ENCODE results near the gene WNK2.
"Not testable (repeated sequence)": the region's sequence is repeated elsewhere in the genome, so short reads cannot be mapped to it uniquely, and the experiment has no call there.

Gene WNK2

DNA sequence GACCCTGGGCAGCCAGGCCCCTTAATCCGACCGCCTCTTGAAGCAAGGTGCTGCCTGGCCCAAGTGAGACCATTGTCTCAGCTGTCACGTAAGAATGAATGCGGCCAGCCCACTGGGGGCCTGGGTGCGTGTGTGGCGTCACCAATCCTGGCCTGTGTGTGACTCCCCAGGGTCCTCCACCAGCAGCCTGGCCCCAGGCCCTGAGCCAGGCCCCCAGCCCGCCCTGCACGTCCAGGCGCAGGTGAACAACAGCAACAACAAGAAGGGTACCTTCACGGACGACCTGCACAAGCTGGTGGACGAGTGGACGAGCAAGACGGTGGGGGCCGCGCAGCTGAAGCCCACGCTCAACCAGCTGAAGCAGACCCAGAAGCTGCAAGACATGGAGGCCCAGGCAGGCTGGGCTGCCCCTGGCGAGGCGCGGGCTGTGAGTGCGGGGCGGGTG lies 124.2 kb downstream of the WNK2 start:
- H3K4me3 ChIP-seq (ENCODE audit: low read depth, low read length), result no peak overlapping the region
- DNase-seq (ENCODE audit: low read depth), result no peak

DNA sequence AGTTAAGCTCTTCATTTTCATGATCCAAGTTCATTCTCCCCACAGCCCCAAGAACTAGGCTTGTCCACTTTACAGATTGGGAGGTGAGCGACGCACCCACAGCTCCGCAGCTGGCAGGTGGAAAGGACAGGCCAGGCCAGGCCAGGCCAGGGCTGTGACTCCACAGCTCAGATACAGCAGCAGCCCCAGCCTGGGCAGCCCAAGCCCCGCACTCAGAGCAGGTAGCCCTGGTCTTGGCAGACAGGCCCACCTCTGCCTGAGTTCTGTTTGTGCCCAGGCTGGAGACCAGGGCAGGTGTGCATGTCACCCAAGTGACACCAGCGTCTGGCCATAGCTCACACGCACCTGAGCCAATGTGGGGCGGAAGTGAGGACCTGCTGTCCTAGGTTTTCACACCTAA lies 124.7 kb downstream of the WNK2 start:
- no peak overlapping the region for H3K4me3 ChIP-seq (ENCODE audit: low read depth, low read length)
- no peak for DNase-seq (ENCODE audit: low read depth)

DNA sequence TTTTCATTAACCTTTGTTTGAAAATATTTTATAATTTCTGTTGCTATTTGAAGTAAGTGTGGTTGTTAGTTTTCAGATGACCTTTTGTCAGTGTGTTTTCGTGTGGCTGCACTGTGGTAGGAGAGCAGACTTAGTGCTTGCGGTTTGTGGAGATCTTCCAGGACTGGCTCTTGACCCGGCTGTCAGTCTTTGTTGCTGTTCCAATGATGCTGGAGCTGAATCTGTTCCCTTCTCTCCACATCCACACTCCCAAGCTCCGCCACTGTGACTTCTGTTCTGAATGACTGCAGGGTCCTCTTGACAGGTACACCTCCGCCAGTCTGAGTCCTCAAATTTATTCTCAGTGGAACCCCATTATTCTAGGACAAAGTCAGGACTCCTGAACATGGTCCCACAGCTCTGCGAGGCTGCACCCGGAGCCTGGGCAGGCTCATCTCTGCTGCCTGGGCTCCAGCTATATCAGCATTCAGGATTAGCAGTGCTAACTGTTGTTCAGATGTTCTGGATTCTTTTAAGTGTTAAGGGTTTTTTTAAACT lies 126.0 kb downstream of the WNK2 start:
- DNase-seq (ENCODE audit: low read depth), result no peak
- no peak overlapping the region for H3K4me3 ChIP-seq (ENCODE audit: low read depth, low read length)

DNA sequence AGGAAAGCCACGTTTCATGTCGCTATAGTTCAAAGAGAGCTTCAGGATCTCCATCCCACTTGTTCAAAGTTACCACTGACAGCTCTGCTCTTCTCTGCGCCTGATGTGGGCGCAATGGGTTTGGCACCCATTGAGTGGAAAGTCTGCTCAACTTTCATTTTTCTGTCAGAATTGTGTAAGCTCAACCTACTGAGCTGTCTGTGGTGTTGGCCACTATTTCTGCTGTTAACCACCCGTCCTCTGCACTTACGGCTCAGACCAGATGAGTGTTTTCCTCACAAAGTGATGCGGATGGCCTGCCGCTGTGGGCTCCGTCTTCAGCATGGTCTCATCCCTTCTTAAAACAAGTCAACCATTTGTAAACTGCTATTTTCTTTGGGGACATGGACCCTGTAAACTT lies 131.2 kb downstream of the WNK2 start:
- no peak for DNase-seq (ENCODE audit: low read depth)
- no peak overlapping the region for H3K4me3 ChIP-seq (ENCODE audit: low read depth, low read length)

DNA sequence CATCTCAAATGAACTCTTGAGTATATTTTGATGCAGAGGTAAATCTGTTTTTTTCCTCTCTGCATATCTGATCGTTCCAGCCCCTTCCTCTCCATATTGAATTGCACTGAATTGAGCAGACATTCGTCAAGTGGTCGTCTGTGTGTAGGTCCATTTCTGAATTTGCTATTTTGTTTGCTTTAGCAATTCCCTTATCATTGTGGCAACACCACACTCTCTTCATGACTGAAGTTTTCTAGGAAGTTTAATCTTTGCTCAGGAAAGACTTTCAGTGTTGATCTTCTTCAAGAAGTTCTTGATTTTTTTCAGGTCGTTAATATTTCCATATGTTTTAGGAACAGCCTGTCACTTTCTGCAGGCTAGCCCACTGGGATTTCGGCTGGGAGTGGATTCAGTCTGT lies 132.0 kb downstream of the WNK2 start:
- no peak overlapping the region for H3K4me3 ChIP-seq (ENCODE audit: low read depth, low read length)
- DNase-seq (ENCODE audit: low read depth), result no peak

DNA sequence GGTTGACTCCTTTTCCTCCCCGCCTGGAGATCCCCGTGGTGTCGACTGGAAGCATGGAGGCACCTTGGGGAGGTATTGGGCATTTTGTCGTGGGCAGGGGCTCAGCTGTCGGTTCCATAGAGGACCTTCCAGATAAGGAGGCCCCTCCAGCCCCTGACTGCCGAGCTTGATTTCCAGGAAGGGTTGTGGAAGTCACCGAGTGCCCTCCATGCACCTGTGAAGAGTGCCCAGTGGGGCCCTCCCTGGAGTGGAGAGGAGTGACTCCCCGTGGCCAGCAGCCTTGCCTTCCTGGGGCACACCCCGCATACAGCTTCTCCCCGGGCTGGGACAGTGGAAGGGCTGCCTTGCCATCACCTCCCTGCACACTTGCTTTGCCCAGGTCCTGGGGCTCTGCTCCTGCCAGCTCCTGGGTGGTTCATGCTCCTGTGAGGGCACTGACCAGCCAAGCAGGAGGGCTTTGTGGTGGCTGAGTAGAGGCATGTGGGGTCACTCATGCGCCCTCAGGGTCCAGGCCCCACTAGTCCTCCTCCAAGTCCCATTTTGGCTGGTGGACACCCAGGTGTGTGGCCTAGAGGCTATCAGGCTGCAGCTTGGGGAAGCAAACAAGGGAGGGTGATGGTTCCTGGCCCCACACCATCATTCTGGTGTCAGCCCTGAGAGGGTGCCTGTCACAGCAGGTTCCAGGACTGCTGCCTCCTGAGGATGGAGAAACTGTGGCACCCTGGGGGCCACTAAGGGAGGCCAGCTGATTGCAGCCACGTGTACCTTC lies 133.0 kb downstream of the WNK2 start:
- H3K4me3 ChIP-seq (ENCODE audit: low read depth, low read length), result no peak overlapping the region
- DNase-seq (ENCODE audit: low read depth), result no peak

DNA sequence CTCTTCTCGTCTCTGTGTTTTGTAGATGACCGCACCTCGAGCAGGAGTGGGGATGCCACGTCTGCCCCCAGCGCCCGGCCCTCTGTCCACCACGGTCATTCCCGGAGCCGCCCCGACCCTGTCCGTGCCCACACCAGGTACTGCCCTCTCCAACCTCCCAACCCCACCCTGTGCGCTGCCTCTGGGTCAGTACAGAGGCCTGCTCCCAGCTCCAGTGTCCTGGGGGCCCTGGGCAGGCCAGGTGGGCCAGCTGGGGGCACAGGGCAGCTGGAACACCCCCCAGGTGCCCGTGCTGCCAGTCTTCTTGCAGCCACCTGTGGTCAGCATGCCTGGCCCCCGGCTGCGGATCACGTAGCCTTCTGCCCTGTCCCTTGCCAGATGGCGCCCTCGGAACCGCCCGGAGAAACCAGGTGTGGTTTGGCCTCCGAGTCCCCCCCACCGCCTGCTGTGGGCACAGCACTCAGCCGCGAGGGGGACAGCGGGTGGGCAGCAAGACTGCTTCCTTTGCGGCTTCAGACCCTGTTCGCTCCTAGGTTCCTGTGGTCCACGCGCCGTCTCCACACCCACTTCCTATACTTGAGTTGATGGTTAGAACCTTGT lies 133.7 kb downstream of the WNK2 start:
- DNase-seq (ENCODE audit: low read depth), result no peak
- H3K4me3 ChIP-seq (ENCODE audit: low read depth, low read length), result no peak overlapping the region

DNA sequence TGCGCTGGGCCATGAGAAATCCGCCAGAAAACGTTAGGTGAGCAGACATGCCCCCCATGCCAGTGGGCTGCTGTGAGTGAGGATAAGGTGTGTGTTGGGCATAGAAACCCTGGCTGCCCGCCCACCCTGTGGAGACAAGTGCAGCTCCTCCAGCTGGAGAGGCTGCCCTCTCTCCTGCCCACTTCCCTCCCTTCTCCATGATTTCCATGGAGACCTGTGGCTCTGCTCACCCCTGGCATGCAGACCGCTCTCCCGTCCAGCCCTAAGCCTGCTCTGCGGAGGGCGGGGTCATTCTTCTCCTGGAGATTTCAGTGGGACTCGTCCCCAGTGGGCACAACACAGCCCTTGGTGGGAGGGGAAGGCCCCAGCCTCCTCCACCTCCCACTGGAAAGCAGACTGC lies 134.5 kb downstream of the WNK2 start:
- no peak for DNase-seq (ENCODE audit: low read depth)
- H3K4me3 ChIP-seq (ENCODE audit: low read depth, low read length), result no peak overlapping the region

DNA sequence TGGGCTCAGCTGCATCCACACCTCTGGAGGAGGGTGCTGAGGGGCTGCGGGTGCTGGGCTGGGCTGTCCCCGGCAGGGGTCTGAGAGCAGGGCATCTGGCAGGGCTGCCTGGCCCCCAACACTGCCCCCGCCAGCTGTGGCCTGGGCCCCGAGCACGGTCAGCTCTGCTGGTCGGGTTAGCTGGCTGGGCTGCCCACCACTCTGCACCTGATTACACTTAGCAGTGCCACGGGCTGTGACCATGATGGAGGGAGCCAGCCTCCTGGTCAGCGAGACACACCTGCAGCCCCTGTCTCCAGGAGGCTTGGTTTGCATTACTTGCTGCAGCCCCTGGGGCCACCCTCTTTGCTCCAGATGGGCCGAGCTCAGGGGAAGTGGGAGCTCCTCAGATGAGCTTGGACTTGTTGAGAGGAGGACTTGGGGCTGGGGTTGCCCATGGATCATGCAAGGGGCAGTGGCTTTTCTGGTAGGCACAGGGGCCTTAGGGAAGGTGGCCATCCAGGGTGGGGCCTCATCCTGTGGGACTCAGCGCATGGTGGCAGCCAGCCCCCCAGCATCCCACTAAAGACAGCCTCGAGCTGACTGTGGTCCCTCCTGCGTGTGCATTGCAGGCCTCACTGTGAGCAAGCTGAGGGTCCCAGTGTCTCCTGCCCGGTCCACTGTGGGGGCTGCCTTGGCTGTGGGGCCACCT lies 135.5 kb downstream of the WNK2 start:
- DNase-seq (ENCODE audit: low read depth), result no peak

DNA sequence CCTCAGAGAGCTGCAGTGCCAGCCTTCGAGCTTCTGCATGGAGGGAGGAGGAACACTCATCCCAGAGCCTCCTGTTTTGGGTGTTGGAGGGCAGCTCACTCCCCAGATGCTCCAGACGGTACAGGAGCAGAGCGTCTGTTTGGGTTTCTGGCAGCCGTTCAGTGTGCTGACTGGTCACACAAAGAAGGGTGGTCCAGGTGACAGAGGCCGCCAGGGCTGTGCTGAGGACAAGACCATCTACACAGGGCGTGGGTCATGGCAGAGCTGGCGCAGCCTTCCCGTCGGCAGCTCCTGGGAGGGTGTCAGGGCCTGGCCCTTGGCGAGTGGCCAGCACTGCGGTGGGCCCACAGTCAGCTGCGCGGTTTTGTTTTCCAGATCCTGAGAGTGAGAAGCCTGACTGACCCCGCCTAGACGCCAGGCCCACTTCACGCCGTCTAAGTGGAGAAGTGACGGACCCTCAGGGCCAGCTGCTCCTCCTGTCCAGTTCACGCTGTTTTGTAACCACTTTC lies 136.1 kb downstream of the WNK2 start:
- H3K4me3 ChIP-seq (ENCODE audit: low read depth, low read length), result no peak overlapping the region
- DNase-seq (ENCODE audit: low read depth), result no peak

More for the DNA sequence above, 135.5 kb downstream of the WNK2 start:
- no peak overlapping the region for H3K4me3 ChIP-seq (ENCODE audit: low read depth, low read length)

DNA sequence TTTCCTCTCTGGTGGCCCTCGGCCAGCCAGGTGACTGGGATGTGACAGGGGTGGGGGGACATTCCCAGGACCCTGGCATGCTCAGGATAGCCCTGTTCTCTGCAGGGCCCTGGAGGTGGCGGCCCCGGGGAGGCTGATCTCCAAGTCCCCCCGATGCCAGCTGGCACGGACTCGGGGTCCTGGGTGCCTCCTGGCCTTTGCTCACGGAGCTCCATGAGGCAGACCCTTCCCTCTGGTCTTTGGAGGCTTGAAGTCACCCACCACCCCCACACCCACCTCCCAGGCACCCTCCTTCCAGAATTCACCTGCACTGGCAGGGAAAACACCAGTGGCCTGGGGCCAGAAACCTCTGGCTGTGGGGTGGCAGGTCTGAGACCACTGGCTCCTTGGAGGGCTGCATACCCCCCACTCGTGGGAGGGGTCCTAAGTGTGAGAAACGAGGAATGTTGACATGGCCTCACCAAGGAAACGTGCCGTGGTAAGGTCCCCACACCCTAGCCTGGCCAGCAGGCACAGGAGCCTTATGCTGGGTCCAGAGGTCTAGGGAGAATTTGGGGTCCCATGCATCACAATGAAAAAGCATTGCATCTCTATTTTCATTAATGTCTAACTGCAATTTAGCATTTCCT lies 136.8 kb downstream of the WNK2 start:
- no peak overlapping the region for H3K4me3 ChIP-seq (ENCODE audit: low read depth, low read length)
- DNase-seq (ENCODE audit: low read depth), result no peak

DNA sequence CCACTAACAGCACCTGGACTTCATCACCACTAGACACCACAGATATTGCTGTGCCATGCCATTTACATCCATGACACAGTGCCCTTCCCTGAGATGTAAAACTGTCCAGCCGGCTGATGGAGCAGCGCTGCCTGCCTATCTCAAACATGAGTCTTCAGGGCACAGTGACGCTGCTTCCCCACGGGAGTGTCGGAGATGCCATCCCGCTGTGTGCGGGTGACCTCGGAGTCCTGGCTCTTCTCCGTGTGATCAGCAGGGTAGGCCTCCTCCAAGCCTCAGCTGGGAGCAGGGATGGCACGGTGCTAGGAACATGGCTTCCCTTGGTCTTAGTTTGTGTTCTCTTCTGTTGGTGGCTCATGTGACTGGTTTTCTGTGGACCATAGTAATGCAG lies 137.3 kb downstream of the WNK2 start:
- H3K4me3 ChIP-seq (ENCODE audit: low read depth, low read length), result no peak overlapping the region
- DNase-seq (ENCODE audit: low read depth), result no peak

DNA sequence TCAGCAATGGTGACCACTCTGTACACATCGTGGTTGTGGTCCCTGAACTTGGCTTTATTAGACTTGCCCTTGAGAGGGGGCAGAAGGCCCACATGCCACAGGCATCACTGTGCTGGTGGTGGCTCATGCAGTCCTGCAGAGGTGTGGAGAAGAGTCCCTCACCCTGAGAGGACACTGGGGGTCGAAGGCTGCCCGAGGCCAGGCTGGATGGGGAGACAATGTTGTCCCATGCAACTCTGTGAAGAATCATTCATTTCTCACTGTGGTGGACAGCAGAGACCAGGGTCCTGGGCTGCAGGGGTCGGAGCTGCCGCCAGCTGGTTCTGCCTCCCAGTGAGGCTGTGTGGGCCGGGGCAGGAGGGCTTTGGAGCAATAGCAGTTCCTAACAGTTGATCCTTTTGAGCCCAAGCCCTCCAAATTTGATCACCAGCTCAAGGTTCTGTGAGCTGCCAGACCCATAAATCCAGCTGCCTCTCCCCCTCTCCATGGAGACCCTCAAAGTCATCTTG lies 139.6 kb downstream of the WNK2 start:
- DNase-seq (ENCODE audit: low read depth); H3K4me3 ChIP-seq (ENCODE audit: low read depth, low read length): not testable (repeated sequence)

DNA sequence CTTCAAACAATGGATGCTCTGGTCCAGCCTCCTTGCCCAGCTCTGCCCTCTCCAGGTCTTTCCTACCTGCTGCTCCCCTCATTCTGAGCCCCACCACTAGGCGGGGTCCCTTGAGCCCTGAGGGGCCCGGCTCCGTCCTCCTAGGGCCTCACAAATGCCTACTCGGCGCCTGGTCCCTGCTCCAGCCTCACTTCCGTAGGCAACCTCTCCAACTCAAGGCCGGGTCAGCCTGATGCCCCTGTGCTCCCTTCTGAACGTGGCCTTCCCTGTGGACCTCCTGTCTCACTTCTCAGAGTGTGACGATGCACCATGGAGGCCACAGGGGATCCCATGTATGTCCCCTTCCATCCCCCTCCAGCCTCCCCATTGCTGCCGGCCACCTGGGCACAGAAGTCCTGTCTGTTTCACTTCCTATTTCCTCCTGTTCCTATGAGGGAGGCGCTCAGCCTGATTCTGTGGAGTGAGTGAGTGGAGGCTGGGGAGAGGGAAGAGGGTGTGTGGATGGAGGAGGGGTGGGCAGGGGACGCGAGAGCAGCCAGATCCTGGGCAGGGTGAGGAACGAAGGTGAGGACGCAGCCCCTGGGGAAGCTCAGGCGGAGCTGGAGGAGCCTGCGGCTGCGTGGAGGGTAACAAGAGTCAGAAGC lies 140.4 kb downstream of the WNK2 start:
- no peak overlapping the region for H3K4me3 ChIP-seq (ENCODE audit: low read depth, low read length)
- no peak for DNase-seq (ENCODE audit: low read depth)

DNA sequence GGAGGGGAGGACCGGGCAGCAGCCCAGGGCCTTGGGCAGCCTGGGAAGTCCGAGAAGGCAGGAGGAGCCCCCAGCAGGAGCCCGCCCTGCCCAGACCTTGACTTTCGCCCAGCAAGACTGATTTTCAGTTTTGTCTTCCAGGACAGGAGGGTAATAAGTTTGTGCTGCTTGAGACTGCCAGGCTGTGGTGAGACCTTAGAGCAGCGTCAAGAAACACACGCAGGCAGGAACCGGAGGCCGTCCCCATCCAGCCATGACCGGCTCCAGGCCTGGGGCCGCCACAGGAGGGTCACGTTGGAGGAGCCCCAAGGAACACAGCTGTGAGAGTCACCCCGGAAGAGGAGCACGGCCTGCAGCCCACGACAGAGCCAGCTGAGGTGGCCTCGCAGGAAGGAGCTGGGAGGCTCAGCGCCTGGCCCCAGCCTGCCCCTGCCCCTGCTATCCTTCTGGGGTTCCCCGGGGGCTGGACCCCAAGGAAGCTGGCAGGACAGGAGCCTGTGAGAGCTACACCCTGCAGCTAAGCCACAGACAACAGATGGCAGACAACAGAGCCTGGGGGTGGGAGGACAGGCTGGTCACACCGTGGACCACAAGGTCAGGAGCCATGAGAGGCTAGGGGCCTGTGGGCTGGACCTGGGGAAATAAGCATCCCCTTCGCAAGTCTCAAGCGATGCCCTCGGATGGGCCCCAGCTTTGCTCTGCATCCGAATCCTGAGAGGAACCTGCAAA lies 141.5 kb downstream of the WNK2 start:
- DNase-seq (ENCODE audit: low read depth), result no peak
- no peak overlapping the region for H3K4me3 ChIP-seq (ENCODE audit: low read depth, low read length)

DNA sequence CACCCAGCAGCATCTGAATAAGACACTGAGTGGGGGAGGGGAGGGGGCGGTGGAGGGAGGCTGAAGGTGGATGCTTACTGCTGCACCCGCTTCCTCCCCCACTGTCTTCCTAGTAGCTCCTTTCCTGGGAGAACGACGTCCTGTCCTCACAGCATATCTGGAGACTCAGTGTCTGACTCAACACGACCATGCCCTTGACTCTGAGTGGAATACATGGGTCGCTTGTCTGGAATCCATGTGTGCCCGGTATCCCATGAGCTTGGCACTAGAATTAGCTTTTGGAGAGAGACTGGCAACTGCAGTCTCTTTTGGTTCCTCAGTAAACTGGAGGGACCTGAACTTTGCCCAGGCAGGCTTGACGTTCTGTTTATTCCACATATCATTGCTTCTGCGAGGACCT lies 142.1 kb downstream of the WNK2 start:
- no peak overlapping the region for H3K4me3 ChIP-seq (ENCODE audit: low read depth, low read length)
- DNase-seq (ENCODE audit: low read depth), result no peak

DNA sequence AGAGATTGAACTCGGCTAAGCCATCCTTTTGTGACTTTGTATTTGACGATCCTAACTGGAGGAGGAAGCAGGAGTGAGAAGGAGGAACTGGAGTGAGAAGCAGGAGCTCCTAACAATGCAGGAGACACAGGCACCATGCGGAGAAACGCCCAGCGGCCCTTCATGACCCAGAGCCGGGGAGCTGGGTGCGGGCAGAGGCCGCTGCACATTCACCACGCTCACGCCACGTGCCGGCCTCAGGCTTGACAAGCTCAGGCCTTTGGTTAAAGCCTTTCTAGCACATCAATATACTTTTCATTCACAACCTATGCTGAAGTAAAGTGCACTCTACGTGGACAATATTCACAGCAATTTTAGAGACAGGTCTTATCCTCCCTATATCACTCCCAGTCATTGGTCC lies 142.7 kb downstream of the WNK2 start:
- DNase-seq (ENCODE audit: low read depth), result no peak
- H3K4me3 ChIP-seq (ENCODE audit: low read depth, low read length), result no peak overlapping the region

DNA sequence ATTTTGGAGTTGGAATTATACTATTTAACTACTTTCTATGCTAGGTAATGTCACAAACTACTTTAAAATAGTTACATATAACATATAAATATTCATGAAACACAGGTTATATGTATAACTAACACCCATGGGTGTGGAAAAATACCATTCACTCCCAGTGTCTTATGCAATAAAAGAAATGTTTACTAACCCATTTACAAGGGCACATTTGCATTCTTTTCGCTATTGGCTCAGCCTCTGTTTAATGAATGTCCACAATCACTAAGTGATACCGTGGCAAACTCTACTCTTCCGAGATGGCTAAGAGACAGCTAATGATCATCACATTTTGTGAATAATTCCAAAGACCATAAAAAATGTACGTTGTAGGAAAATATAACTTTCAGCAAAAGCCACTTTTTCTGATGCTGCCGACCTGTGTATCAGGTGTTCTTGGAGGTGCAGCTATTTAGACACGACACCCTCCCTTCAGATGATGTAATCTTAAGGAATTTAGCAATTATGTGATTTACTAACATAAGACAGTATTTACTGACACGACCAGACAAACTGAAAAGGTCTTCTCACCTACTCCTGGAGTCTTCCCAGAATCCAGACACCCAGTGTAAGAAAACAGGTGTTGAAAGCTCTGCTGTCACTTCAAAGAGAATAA lies 145.8 kb downstream of the WNK2 start:
- no peak for DNase-seq (ENCODE audit: low read depth)
- no peak overlapping the region for H3K4me3 ChIP-seq (ENCODE audit: low read depth, low read length)
